LNCAP (cell line): Measurements from ENCODE around the gene GAPDHS.

ENCODE experiments used
- TF ChIP-seq, protein P1 (sequence below): fragments of 450-650 bp; IDR thresholded peaks from 2 replicates; pipeline ENCODE4 v1.5.1; 2017; ENCODE audit warnings: mild to moderate bottlenecking

The GAPDHS gene

DNA sequence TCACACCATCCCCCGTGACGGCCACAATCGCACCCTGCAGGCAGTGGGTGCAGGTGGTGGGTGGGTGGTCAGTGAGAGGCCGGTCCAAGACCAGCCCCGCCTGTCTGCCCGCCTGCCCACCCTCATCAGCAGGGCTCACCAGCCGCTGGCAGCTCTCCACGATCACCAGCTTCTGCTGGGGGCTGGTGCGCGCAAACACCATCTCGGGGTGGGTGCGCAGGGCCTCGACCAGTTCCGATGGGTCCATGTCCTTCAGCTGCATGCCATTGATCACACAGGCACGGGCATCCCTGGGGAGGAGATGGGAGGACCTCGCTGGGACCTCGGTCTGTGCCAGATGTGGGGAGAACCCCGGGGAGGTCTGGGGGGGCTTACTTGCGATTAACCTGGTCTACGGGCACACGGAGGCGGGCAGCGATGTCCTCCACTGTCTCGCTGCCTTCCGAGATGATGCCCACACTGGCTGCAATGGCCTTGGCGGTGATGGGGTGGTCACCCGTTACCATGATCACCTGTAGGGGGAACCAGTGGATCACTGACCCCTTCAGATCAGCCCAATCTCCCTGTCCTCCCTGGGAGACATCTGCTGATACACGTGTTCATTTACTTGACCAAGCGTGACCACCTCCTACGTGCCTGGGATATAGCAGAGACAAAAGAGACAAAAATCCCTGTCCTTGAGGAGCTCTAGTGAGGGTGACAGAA, 22.2 kb downstream of the GAPDHS start:
- TF ChIP-seq, protein P1, sequence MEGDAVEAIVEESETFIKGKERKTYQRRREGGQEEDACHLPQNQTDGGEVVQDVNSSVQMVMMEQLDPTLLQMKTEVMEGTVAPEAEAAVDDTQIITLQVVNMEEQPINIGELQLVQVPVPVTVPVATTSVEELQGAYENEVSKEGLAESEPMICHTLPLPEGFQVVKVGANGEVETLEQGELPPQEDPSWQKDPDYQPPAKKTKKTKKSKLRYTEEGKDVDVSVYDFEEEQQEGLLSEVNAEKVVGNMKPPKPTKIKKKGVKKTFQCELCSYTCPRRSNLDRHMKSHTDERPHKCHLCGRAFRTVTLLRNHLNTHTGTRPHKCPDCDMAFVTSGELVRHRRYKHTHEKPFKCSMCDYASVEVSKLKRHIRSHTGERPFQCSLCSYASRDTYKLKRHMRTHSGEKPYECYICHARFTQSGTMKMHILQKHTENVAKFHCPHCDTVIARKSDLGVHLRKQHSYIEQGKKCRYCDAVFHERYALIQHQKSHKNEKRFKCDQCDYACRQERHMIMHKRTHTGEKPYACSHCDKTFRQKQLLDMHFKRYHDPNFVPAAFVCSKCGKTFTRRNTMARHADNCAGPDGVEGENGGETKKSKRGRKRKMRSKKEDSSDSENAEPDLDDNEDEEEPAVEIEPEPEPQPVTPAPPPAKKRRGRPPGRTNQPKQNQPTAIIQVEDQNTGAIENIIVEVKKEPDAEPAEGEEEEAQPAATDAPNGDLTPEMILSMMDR = peak; percentile 20; the same call in 1 of the 2 replicates

DNA sequence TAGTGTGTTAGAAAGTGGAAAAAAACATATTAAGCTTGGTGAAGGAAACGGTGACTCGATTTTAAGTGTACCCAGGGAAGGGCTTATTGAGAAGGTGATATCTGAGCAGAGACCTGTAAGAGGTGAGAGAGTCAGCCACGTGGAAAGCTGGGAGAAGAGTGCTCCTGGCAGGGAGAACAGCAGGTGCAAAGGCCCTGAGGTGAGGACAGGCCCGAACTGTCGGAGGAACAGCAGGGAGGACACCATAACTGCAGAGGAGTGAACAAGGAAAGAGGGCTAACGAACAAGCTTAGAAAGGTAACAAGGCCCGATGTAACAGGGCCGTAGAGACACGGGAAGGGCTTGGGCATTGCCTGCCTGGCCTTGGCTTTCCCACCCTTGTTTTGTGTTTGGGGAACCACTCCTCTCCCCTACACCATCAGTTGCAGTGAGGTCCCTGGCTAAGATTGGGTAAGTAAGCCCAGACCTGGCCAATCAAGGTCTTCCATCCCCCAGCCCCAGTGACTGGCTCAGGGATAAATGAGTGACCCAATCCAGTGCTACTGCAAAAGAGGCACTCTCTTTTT, 22.9 kb downstream of the GAPDHS start:
- TF ChIP-seq, protein P1 = no peak

DNA sequence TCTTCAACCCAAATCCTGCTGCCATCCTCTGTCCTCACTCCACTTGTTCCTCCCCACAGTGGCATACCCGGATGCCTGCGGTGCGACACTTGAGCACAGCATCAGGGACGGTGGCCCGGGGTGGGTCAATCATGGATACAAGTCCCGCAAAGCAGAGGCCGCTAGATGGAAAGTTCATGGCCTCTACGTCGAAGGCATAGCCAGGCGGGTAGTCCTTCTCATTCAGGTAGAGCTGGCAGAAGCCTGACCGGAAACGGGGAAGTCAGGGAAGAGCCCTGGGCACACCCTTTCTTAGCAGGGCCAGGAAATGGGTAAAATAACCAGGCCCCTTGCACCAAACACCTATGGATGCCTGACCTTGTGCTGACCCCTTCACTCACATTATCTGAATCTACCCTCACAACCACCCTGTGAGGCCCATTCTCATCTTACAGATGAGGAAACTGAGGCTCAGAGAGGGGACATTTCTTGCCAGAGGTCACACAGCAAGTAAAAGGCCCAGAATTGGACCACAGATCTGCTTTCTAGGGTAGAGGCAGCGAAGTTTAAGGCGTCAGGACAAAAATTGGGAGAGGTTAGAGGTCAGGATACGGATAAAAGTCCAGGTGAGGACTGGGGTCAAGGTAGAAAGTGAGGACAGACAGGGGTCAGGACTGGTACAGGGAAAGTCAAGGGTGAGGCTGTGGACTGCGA, 23.7 kb downstream of the GAPDHS start:
- TF ChIP-seq, protein P1 = no peak

DNA sequence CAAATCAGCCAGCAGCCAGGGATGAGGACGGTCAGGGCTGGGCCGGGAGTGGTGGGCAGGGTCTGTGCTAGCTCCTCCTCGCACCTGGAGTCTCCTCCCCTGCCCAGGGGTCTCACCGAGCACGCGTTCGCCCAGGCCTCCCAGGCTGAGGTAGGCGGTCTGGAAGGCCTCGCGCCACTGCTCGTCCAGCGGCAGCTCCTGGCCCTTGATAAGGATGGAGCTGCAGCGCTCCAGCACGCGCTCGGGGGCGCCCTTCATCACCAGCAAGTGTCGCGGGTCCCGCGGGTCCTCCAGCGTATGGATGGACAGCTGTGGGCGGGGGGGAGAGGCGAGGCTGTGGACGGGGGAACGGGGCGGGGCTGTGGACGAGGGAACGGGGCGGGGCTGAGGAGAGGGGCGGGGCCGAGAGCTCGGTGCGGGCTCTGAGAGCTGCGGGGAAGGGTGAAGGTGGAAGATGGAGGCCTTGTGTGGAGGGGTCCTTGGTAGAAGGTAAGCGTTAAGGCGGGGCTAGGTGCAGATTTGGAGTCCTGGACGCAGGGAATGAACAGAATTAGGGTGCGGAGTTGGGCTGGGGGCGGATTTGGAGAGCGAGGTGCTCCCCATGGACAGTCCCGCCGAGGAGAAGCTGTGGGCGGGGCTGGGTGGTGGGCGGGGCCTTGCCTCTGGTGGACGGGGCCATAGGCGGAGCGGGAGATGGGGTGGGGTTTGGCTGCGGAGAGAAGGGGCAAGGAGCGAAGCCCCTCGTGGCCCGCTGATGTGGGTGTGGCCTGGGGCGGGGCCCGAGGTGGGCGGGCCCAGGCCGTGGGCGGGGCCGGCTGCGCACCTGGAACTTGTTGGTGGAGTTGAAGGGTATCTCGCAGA, 24.5 kb downstream of the GAPDHS start:
- TF ChIP-seq, protein P1 = no peak

DNA sequence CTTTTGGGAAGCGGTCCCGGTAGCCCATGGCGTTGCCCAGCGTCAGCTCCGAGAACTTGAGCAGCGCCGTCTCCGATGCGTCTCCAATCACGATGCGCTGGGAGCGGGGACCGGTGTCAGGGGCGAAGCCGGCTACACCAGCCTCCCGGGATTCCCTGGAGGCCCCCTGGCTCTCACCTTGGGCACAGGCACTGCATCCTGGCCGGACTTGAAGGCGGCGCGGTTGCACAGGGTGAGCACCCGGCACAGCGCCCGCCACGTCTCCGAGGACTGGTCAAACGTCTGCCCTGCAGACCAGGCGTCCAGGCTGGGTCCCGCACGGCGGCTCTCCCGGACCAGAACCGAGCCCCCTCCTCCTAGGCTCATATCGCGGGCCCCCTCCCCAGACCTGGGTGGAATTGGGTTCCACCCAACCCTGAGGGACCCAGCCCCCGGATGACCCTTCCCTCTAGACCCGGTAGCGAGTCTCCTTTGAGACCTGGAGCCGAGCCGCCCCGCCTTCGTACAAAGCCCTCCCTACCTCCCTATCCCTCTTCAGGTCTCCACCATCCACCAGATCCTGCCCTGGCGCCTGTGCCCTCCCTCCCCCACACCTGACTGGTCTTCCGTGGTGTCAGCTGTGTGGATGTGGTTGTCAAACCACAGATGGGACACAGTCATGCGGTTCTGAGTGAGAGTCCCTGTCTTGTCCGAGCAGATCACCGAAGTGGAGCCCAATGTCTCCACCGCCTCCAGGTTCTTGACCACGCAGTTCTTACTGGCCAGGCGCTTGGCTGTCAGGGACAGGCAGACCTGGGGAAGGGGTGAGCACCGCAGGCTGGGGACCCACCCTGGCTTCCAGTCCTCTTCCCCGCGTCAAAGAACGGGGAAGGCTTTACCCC, 25.4 kb downstream of the GAPDHS start:
- TF ChIP-seq, protein P1 = no peak

DNA sequence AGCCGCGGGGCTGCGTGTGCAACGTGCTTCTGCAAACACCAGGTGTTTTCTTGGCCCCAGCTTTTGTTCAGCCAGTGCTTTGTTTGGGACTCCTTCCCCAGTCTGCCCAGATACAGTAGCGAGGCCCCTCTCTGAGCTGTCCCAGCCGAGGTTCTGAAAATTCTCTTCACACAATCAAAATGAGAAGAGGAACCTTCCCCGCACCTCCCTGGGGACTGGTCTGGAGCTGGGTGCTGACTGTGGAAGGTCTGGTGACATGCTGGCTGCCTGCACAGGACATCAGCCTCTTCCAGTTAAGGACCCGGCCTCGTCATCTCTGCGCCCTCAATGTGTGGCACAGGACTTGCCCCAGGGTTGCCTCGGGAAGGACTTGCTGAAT, 26.0 kb downstream of the GAPDHS start:
- TF ChIP-seq, protein P1 = no peak
